H1 (cell line): Measurements from ENCODE around the gene SNHG17. TPM values are rescaled to one million over a fixed set of nuclear protein-coding genes. Genes with fewer than 3 reads are reported as not detected.

Source experiments
- CTCF ChIA-PET: fragments of 300-600 bp; sonication (Branson Sonifier 250); formaldehyde crosslinking; loops from one replicate; lab custom pipeline; 2021; ENCODE audit not compliant: partially characterized antibody; lab: Charles Lee
- POLR2A ChIA-PET: fragments of 300-600 bp; sonication (Branson Sonifier 250); formaldehyde crosslinking; loops from one replicate; lab custom pipeline; 2021; ENCODE audit warnings: inconsistent platforms; ENCODE audit not compliant: partially characterized antibody; lab: Charles Lee
- DNase-seq, 2 experiments: peaks; one replicate each; pipeline versions ENCODE4 v3.0.0 to v3.0.0-alpha.2; 2010 to 2022; ENCODE audit warnings: low spot score in 2 of 2, low read depth in 1 of 2, mixed read lengths in 1 of 2
- FAIRE-seq: peaks from 2 replicates; lab custom pipeline; 2011; peaks lifted over from hg19 to GRCh38; lab: Jason Lieb, UNC
- H2AFZ ChIP-seq: 2 replicates; pipeline ENCODE4 v1.8.1; 2012; ENCODE audit warnings: low read length, inconsistent platforms
- H2AK5ac ChIP-seq: 2 replicates; pipeline ENCODE4 v1.6.1; 2013; ENCODE audit warnings: low read depth, low read length
- H2BK120ac ChIP-seq: replicated peaks from 2 replicates; pipeline ENCODE3; 2013; ENCODE audit warnings: low read depth, low read length, inconsistent platforms
- H2BK12ac ChIP-seq: 2 replicates; pipeline ENCODE4 v1.6.1; 2013; ENCODE audit warnings: low read depth, low read length
- H2BK15ac ChIP-seq: 2 replicates; pipeline ENCODE4 v1.6.1; 2013; ENCODE audit warnings: low read length
- H2BK20ac ChIP-seq: 2 replicates; pipeline ENCODE4 v1.6.1; 2013; ENCODE audit warnings: low read length
- H2BK5ac ChIP-seq: 2 replicates; pipeline ENCODE4 v1.6.1; 2013; ENCODE audit warnings: low read depth, low read length
- H3K14ac ChIP-seq: 2 replicates; pipeline ENCODE4 v1.6.1; 2013; ENCODE audit warnings: inconsistent platforms; ENCODE audit not compliant: insufficient read length
- H3K18ac ChIP-seq: 2 replicates; pipeline ENCODE4 v1.6.1; 2013; ENCODE audit warnings: low read length; ENCODE audit errors: extremely low read depth
- H3K23ac ChIP-seq: 2 replicates; pipeline ENCODE4 v1.6.1; 2013; ENCODE audit warnings: inconsistent platforms; ENCODE audit not compliant: insufficient read length
- H3K23me2 ChIP-seq: 2 replicates; pipeline ENCODE4 v1.6.1; 2013; ENCODE audit warnings: low read depth, low read length
- H3K27ac ChIP-seq: 2 replicates; pipeline ENCODE4 v1.6.1; 2011; ENCODE audit warnings: low read depth, low read length, inconsistent platforms
- H3K27me3 ChIP-seq, 4 experiments: replicated peaks in 1 of 4; 1 replicate in 1 of 4; 2 replicates in 3 of 4; pipeline versions ENCODE4 v1.6.1 to v1.8.1; 2011 to 2013; ENCODE audit warnings: low read length in 3 of 4, mild to moderate bottlenecking in 3 of 4, inconsistent platforms in 2 of 4, mixed read lengths in 2 of 4, moderate library complexity in 1 of 4; ENCODE audit not compliant: control insufficient read depth in 3 of 4, insufficient read depth in 3 of 4; ENCODE audit errors: extremely low read depth in 1 of 4
- H3K36me3 ChIP-seq, 4 experiments: 2 replicates each; pipeline versions ENCODE4 v1.6.1 to v1.8.1; 2011 to 2013; ENCODE audit warnings: mild to moderate bottlenecking in 4 of 4, low read length in 3 of 4, moderate library complexity in 2 of 4, control low read depth in 1 of 4, inconsistent platforms in 1 of 4; ENCODE audit not compliant: insufficient read depth in 4 of 4, control insufficient read depth in 2 of 4
- H3K4ac ChIP-seq: replicated peaks from 2 replicates; pipeline ENCODE3; 2013; ENCODE audit warnings: low read length, low read depth, mixed read lengths, inconsistent platforms; ENCODE audit not compliant: insufficient read length
- H3K4me1 ChIP-seq, 4 experiments: replicated peaks in 1 of 4; 1 replicate in 1 of 4; 2 replicates in 3 of 4; pipeline versions ENCODE4 v1.6.1 to v1.8.1; 2011 to 2013; ENCODE audit warnings: low read length in 3 of 4, inconsistent platforms in 2 of 4, mixed read lengths in 1 of 4; ENCODE audit not compliant: insufficient read depth in 4 of 4, control insufficient read depth in 3 of 4
- H3K4me2 ChIP-seq, 2 experiments: 2 replicates each; pipeline versions ENCODE4 v1.6.1 to v1.8.1; 2011 to 2013; ENCODE audit warnings: low read depth in 2 of 2, low read length in 2 of 2, control low read depth in 1 of 2, inconsistent platforms in 1 of 2, mild to moderate bottlenecking in 1 of 2; ENCODE audit not compliant: insufficient read depth in 1 of 2
- H3K4me3 ChIP-seq, 4 experiments: fragments of 200-600, 300-600 bp in 1 of 4; sonication (generic), shearing (Covaris generic), sonication (Bioruptor Twin) in 1 of 4; 2 replicates each; pipeline versions ENCODE4 v1.5.1 to v1.8.1; 2011 to 2016; ENCODE audit warnings: low read length in 4 of 4, low read depth in 3 of 4, control low read depth in 2 of 4, inconsistent platforms in 2 of 4, mild to moderate bottlenecking in 2 of 4, mixed read lengths in 1 of 4, moderate library complexity in 1 of 4; ENCODE audit not compliant: insufficient read depth in 2 of 4; ENCODE audit errors: extremely low read depth in 1 of 4
- H3K56ac ChIP-seq: replicated peaks from 2 replicates; pipeline ENCODE3; 2013; ENCODE audit warnings: low read depth, mild to moderate bottlenecking, mixed read lengths, low read length, inconsistent platforms; ENCODE audit not compliant: insufficient read length
- H3K79me1 ChIP-seq: 2 replicates; pipeline ENCODE4 v1.6.1; 2013; ENCODE audit warnings: low read depth, low read length, control low read depth
- H3K79me2 ChIP-seq, 2 experiments: 2 replicates each; pipeline versions ENCODE4 v1.6.1 to v1.8.1; 2012 to 2013; ENCODE audit warnings: low read length in 2 of 2, mild to moderate bottlenecking in 2 of 2, inconsistent platforms in 1 of 2; ENCODE audit not compliant: insufficient read depth in 2 of 2, control insufficient read depth in 1 of 2
- H3K9ac ChIP-seq, 4 experiments: replicated peaks in 1 of 4; 1 replicate in 1 of 4; 2 replicates in 3 of 4; pipeline versions ENCODE4 v1.6.1 to v1.8.1; 2011 to 2013; ENCODE audit warnings: low read depth in 3 of 4, low read length in 3 of 4, control low read depth in 2 of 4, mild to moderate bottlenecking in 2 of 4, moderate library complexity in 2 of 4, inconsistent platforms in 1 of 4; ENCODE audit errors: extremely low read depth in 1 of 4
- H3K9me3 ChIP-seq, 2 experiments: 2 replicates each; pipeline versions ENCODE4 v1.6.1 to v1.8.1; 2012 to 2013; ENCODE audit warnings: mild to moderate bottlenecking in 2 of 2, moderate library complexity in 2 of 2, control low read depth in 1 of 2, inconsistent platforms in 1 of 2, low read depth in 1 of 2, low read length in 1 of 2, mixed read lengths in 1 of 2; ENCODE audit not compliant: insufficient read depth in 2 of 2
- H4K20me1 ChIP-seq, 2 experiments: replicated peaks in 1 of 2; 2 replicates each; pipeline versions ENCODE3 to v1.8.1; 2011 to 2013; ENCODE audit warnings: inconsistent platforms in 2 of 2, low read length in 2 of 2, mild to moderate bottlenecking in 1 of 2; ENCODE audit not compliant: insufficient read depth in 2 of 2, control insufficient read depth in 1 of 2
- H4K5ac ChIP-seq: 2 replicates; pipeline ENCODE4 v1.6.1; 2013; ENCODE audit warnings: low read length, low read depth, mixed read lengths, inconsistent platforms; ENCODE audit not compliant: insufficient read length
- H4K8ac ChIP-seq: 2 replicates; pipeline ENCODE4 v1.8.0; 2013; ENCODE audit warnings: mild to moderate bottlenecking, moderate library complexity, low read length, inconsistent platforms; ENCODE audit not compliant: insufficient read depth; ENCODE audit errors: extremely low read depth
- H4K91ac ChIP-seq: replicated peaks from 2 replicates; pipeline ENCODE3; 2013; ENCODE audit warnings: low read length, mixed read lengths, inconsistent platforms; ENCODE audit not compliant: insufficient read length
- ASH2L ChIP-seq: fragments of 200-600, 300-600 bp; sonication (generic); IDR thresholded peaks from one replicate; pipeline ENCODE4 v1.7.1; 2017; ENCODE audit warnings: low read length
- PHF8 ChIP-seq: fragments of 200-600 bp; sonication (generic); conservative IDR thresholded peaks from 2 replicates; pipeline ENCODE4 v1.7.1; 2012; ENCODE audit warnings: low read depth, mild to moderate bottlenecking, inconsistent platforms, low read length, moderate library complexity
- TAF7 ChIP-seq: optimal IDR thresholded peaks from 2 replicates; pipeline ENCODE3; 2011; ENCODE audit warnings: low read depth, mild to moderate bottlenecking, inconsistent platforms, low read length, moderate library complexity, borderline replicate concordance
- WGBS, 2 experiments: shearing (Covaris generic) in 1 of 2; methylation state at CpG; one replicate each; pipeline versions ENCODE4 v1.1.6 to v1.1.7; 2013 to 2015; ENCODE audit warnings: low lambda C conversion rate in 2 of 2, mixed read lengths in 2 of 2, inconsistent platforms in 1 of 2, low coverage in 1 of 2, missing lambda C conversion rate in 1 of 2; ENCODE audit not compliant: insufficient replicate concordance in 2 of 2, insufficient coverage in 1 of 2, insufficient read length in 1 of 2; ENCODE audit errors: extremely low coverage in 1 of 2, missing lambda C conversion rate in 1 of 2; 5-methylcytosine and 5-hydroxymethylcytosine counted together
- polyA plus RNA-seq, 7 experiments: library from polyadenylated mRNA; depleted of rRNA in 3 of 7; stranded (reverse) in 5 of 7; unstranded in 2 of 7; fragments of >200 nt in 5 of 7; fragments of 200-250 nt in 2 of 7; gene quantifications; 1 replicate in 5 of 7; 2 replicates in 1 of 7; 4 replicates in 1 of 7; pipeline versions ENCODE4 v1.2.1 to v1.2.3, GENCODE V29; 2011 to 2013; ENCODE audit warnings: missing spikeins in 2 of 7, mixed read lengths in 2 of 7
- total RNA-seq: library from RNA; stranded (reverse); fragmentation: NEBNext Ultra II Directional; extraction: Animal tissue kit (Norgen Biotek cat#: 25700); gene quantifications from 2 replicates; pipeline ENCODE4 v1.2.1, GENCODE V29; 2021

The SNHG17 gene
- total and polyA plus RNA-seq, 2 of the 8 experiments (the other 6 are each of a cell fraction or from before 2014, with no cell fraction given): 59.4 to 59.8 TPM

DNA sequence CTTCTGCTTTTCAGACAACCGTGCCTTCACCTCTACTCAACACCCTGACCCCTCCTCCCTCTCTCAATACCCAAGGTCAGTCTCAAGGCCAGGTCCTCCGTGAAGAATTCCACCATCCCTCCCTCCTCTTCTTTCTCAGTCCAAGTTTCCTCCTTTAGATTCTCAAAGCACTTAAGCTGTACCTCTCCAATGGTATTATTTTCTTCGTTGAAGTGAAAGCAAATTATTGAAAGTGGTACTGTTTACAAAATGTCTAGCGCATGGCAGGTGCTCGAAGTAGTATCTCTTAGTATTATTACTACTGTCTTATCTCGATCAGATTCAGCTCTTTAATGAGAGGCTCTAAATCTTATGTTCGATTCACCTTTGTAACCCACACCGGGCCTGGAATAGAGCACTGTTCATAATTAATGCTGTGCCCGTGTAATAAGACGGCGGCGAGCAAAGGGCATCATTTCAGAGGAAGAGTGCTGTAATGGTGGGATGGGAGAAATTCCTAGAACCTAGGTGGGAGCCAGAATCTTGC, 36.9 kb upstream of the SNHG17 start:
- no peak for TF ChIP-seq TAF7
- peak; percentile 54 for TF ChIP-seq ASH2L
- peak; percentile 32; the same call in 1 of the 2 replicates for TF ChIP-seq PHF8
- Histone ChIP-seq H2BK120ac (no peak overlapping the region), H3K4me1 (peaks cover 0 to 8% (median 4%) of the 10 kb centered on the region in 4 experiments; a peak in 6 of 7 replicates), H4K20me1 (peaks cover 4 to 10% of the 10 kb centered on the region in 2 experiments), H3K4ac (no peak overlapping the region), H2BK12ac (no peak overlapping the region), H3K23me2 (peaks cover 5% of the 10 kb centered on the region), H3K14ac (no peak overlapping the region), H3K18ac (no peak overlapping the region), H3K27ac (peak overlapping the region; percentile 63; the same call in 1 of the 2 replicates), H3K4me3 (peak overlapping the region; percentile 29 to 92 (median 44)), H4K8ac (no peak overlapping the region), H2AFZ (peak overlapping the region; percentile 63; the same call in 1 of the 2 replicates), H3K27me3 (no peaks in the 10 kb centered on the region; a peak in 1 of 7 replicates), H2BK20ac (no peak overlapping the region), H4K5ac (peak overlapping the region; percentile 69), H3K4me2 (peak overlapping the region; percentile 66 to 78), H3K23ac (no peak overlapping the region), H3K36me3 (no peaks in the 10 kb centered on the region), H2BK15ac (no peak overlapping the region), H2BK5ac (0 out of 2 replicates have a peak overlapping the region, but pooled peaks have one; percentile 6), H3K79me2 (peaks cover 13 to 38% of the 10 kb centered on the region in 2 experiments; a peak in 3 of 4 replicates), H3K9ac (peak overlapping the region in 3 of 4 experiments; percentile 4 to 63 (median 56); a peak in 3 of 7 replicates), H3K79me1 (peaks cover 12% of the 10 kb centered on the region; the same call in 1 of the 2 replicates), H3K9me3 (no peaks in the 10 kb centered on the region), H4K91ac (no peak overlapping the region), H2AK5ac (no peak overlapping the region; the same call in 1 of the 2 replicates), H3K56ac (no peak overlapping the region)
- no peak for DNase-seq
- WGBS, 2 experiments: 33% methylated on average over 12 of the region's 12 CpGs; no CpG with 5 or more reads in 1 of the 2 experiments
- no peak for FAIRE-seq
- POLR2A ChIA-PET: interaction anchor here (0.8 to 7.0 kb wide), 13 partner anchors 10 to 132 kb away, joined by 3 to 73 read pairs (median 8); partner anchors contain the start of gene SNHG17
- CTCF ChIA-PET: interaction anchor here (0.8 to 7.9 kb wide), 14 partner anchors 8 to 364 kb away, joined by 3 to 60 read pairs (median 6); partner anchors contain the start of gene SNHG17
